ENCODE data around the gene C19orf47.

DNA sequence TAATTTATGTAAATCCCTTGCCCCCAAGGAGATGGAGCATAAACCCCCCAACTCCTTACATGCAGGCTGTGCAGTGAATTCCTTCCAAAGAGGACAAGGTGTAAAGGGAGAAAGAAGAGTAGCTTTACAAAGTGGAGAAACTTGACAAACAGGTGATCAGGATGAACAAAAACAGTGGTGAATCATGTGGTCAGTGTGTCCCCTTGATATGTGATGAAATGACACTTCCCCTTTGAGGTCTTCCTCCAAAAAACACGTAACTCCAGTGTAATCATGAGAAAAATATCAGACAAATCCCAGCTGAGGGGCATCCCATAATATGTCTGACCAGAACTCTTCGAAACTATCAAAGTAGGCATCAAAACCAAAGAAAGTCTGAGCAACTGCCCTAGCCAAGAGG lies 33.5 kb downstream of the C19orf47 start:
- no peak for TF ChIP-seq POLR2A (IDR thresholded peaks at IDR 0.05)
- TF ChIP-seq, protein P1, sequence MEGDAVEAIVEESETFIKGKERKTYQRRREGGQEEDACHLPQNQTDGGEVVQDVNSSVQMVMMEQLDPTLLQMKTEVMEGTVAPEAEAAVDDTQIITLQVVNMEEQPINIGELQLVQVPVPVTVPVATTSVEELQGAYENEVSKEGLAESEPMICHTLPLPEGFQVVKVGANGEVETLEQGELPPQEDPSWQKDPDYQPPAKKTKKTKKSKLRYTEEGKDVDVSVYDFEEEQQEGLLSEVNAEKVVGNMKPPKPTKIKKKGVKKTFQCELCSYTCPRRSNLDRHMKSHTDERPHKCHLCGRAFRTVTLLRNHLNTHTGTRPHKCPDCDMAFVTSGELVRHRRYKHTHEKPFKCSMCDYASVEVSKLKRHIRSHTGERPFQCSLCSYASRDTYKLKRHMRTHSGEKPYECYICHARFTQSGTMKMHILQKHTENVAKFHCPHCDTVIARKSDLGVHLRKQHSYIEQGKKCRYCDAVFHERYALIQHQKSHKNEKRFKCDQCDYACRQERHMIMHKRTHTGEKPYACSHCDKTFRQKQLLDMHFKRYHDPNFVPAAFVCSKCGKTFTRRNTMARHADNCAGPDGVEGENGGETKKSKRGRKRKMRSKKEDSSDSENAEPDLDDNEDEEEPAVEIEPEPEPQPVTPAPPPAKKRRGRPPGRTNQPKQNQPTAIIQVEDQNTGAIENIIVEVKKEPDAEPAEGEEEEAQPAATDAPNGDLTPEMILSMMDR (IDR thresholded peaks at IDR 0.05 in 8 of 11, conservative IDR thresholded peaks at IDR 0.05 in 3 of 11) = no peak
